HG03575 (cell line): Measurements from ENCODE around the gene CARD19.

Source experiments
- ATAC-seq: cut with Tn5 transposase; IDR thresholded peaks from one replicate; pipeline ENCODE4 v1.9.1; 2021; ENCODE audit not compliant: unreplicated experiment, insufficient number of reproducible peaks, low FRiP score; ENCODE audit errors: extremely low read depth

Gene CARD19

GRCh38 chr9:93096131-93096802 is at the start of gene CARD19:
Gene CARD19 (plus strand): TSS chr9:93096217. CDS start chr9:93096346, 129 bp downstream.
- no peak for ATAC-seq

- ATAC-seq = no peak
Observed at GRCh38 chr9:93048566-93049448, 47.2 kb upstream of the CARD19 start.

- no peak for ATAC-seq
Observed at GRCh38 chr9:93049491-93049890, 46.5 kb upstream of the CARD19 start.

GRCh38 chr9:93050231-93050630 is 45.8 kb upstream of the CARD19 start:
- no peak for ATAC-seq

- no peak for ATAC-seq
Observed at GRCh38 chr9:93051680-93052089, 44.3 kb upstream of the CARD19 start.

GRCh38 chr9:93052791-93053540 is 43.1 kb upstream of the CARD19 start:
- no peak for ATAC-seq

- ATAC-seq = no peak
Observed at GRCh38 chr9:93053781-93054331, 42.2 kb upstream of the CARD19 start.

GRCh38 chr9:93054758-93055704 is 41.0 kb upstream of the CARD19 start:
- no peak for ATAC-seq

GRCh38 chr9:93057042-93057702 is 38.8 kb upstream of the CARD19 start:
- ATAC-seq = no peak

GRCh38 chr9:93057703-93058354 is 38.2 kb upstream of the CARD19 start:
- ATAC-seq = no peak

- no peak for ATAC-seq
Observed at GRCh38 chr9:93058355-93059010, 37.5 kb upstream of the CARD19 start, which contains the start of gene SUSD3. Gene SUSD3 (plus strand): TSS chr9:93058701. CDS start chr9:93058743, 42 bp downstream.

- ATAC-seq = no peak
Observed at GRCh38 chr9:93059011-93059714, 36.9 kb upstream of the CARD19 start.

- no peak for ATAC-seq
Observed at GRCh38 chr9:93059715-93060578, 36.1 kb upstream of the CARD19 start.

- no peak for ATAC-seq
Observed at GRCh38 chr9:93060746-93061259, 35.2 kb upstream of the CARD19 start.

GRCh38 chr9:93061260-93061751 is 34.7 kb upstream of the CARD19 start:
- no peak for ATAC-seq
